Measurements from ENCODE around the gene RNF141.

The RNF141 gene

DNA sequence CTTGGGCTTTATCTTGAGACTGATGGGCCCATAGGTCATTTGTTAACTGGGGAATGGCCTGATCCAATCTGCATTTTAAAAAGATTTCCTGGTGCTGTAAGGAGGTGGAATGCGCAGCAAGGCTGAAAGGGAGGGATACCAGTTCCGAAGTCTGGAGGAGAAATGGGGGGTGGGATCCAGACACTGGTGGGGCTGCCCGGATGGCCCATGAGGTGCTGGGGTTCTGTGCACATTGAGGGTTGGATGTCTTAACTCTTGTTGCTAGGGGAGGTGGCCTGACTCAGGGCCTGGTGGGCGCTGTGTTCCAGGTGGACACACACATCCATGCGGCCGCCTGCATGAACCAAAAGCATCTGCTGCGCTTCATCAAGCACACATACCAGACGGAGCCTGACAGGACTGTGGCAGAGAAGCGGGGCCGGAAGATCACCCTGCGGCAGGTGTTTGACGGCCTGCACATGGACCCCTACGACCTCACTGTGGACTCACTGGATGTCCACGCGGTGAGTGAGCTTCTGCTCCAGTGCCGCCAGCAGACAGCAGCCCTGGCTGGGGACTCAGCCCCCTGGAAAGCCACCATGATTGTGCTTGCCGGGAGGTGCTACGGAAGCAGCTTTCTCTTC is 47.8 kb downstream of the RNF141 start:
- Histone ChIP-seq H3K23ac (ENCODE audit: low read length in 2 of 2) (peak overlapping the region in 1 of 2 experiments; percentile 46), H3K36me3 (ENCODE audit: control insufficient read depth in 1 of 2, insufficient read depth in 2 of 2, low read depth in 1 of 2, low read length in 2 of 2) (peaks cover 55 to 73% of the 10 kb centered on the region in 2 experiments), H3K18ac (ENCODE audit: low read depth in 1 of 2, low read length in 2 of 2) (peak overlapping the region in 1 of 2 experiments; percentile 64), H3K4me1 (ENCODE audit: control insufficient read depth, insufficient read depth, low read depth, low read length) (peaks cover 23% of the 10 kb centered on the region), H2BK5ac (ENCODE audit: low read depth, low read length, poor library complexity, severe bottlenecking) (no peak overlapping the region), H2AFZ (ENCODE audit: low read depth, low read length) (no peak overlapping the region), H3K14ac (ENCODE audit: low read length in 2 of 2) (no peak overlapping the region), H4K8ac (ENCODE audit: low read length) (no peak overlapping the region), H3K4me3 (ENCODE audit: insufficient read depth in 1 of 2, low read depth in 1 of 2, low read length in 2 of 2) (no peak overlapping the region), H4K91ac (ENCODE audit: low read length) (peak overlapping the region; percentile 23), H3K9ac (ENCODE audit: low read length) (no peak overlapping the region), H2BK15ac (ENCODE audit: low read depth, poor library complexity, severe bottlenecking) (no peak overlapping the region), H3K27ac (ENCODE audit: low read length, poor library complexity, severe bottlenecking) (no peak overlapping the region), H2BK12ac (ENCODE audit: low read length in 2 of 2) (peak overlapping the region in 1 of 2 experiments; percentile 21), H2AK5ac (ENCODE audit: low read length, severe bottlenecking) (no peak overlapping the region), H3K9me3 (ENCODE audit: control insufficient read depth, low read length) (no peaks in the 10 kb centered on the region), H3K4ac (ENCODE audit: low read depth in 1 of 2, low read length in 2 of 2) (no peak overlapping the region), H3K79me1 (replicated peaks; ENCODE audit: low read length, poor library complexity, severe bottlenecking) (peaks cover 23% of the 10 kb centered on the region), H3K4me2 (ENCODE audit: low read length, poor library complexity, severe bottlenecking) (no peak overlapping the region), H2BK120ac (ENCODE audit: low read depth, low read length) (no peak overlapping the region), H3K27me3 (ENCODE audit: control insufficient read depth in 1 of 2, insufficient read depth in 1 of 2, low read length in 2 of 2) (no peaks in the 10 kb centered on the region)
- WGBS = 94% methylated on average over 18 of the region's 18 CpGs
- DNase-seq = no peak

DNA sequence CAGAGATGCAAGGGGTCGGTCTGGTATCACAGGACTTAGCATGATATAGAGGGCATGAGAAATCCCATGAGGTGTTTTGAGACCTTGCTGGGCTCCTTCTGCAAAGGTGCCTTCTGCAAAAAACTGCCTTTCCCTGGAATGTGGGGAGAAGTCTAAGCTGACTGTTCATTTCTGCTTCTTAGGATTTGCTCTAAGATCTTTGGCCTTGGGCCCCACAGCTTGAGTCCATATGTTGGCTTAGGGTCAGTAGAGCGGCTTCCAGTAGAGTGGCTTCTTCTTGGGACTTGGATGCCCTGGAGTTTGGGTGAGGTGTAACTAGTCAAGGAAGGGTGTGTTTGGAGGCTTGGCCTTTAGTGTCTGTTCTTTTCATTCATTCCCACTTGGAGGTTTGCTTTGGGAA is 48.9 kb downstream of the RNF141 start:
- H3K18ac ChIP-seq (ENCODE audit: low read depth in 1 of 2, low read length in 2 of 2) = peak overlapping the region in 1 of 2 experiments; percentile 29
- no peak overlapping the region for H2BK12ac ChIP-seq (ENCODE audit: low read length in 2 of 2)
- no peaks in the 10 kb centered on the region for H3K27me3 ChIP-seq (ENCODE audit: control insufficient read depth in 1 of 2, insufficient read depth in 1 of 2, low read length in 2 of 2)
- H3K9me3 ChIP-seq (ENCODE audit: control insufficient read depth, low read length) = no peaks in the 10 kb centered on the region
- peak overlapping the region; percentile 41 for H2AK5ac ChIP-seq (ENCODE audit: low read length, severe bottlenecking)
- no peak overlapping the region for H4K91ac ChIP-seq (ENCODE audit: low read length)
- peaks cover 48 to 73% of the 10 kb centered on the region in 2 experiments for H3K36me3 ChIP-seq (ENCODE audit: control insufficient read depth in 1 of 2, insufficient read depth in 2 of 2, low read depth in 1 of 2, low read length in 2 of 2)
- H2AFZ ChIP-seq (ENCODE audit: low read depth, low read length) = no peak overlapping the region
- H2BK15ac ChIP-seq (ENCODE audit: low read depth, poor library complexity, severe bottlenecking) = no peak overlapping the region
- H4K8ac ChIP-seq (ENCODE audit: low read length) = no peak overlapping the region
- H3K4me3 ChIP-seq (ENCODE audit: insufficient read depth in 1 of 2, low read depth in 1 of 2, low read length in 2 of 2) = no peak overlapping the region
- WGBS = 98% methylated on average over 2 of the region's 2 CpGs
- H2BK120ac ChIP-seq (ENCODE audit: low read depth, low read length) = no peak overlapping the region
- peaks cover 23% of the 10 kb centered on the region for H3K79me1 ChIP-seq (replicated peaks; ENCODE audit: low read length, poor library complexity, severe bottlenecking)
- H3K23ac ChIP-seq (ENCODE audit: low read length in 2 of 2) = no peak overlapping the region
- H3K27ac ChIP-seq (ENCODE audit: low read length, poor library complexity, severe bottlenecking) = no peak overlapping the region
- no peak overlapping the region for H3K4me2 ChIP-seq (ENCODE audit: low read length, poor library complexity, severe bottlenecking)
- no peak for DNase-seq
- H3K14ac ChIP-seq (ENCODE audit: low read length in 2 of 2) = no peak overlapping the region
- no peak overlapping the region for H2BK5ac ChIP-seq (ENCODE audit: low read depth, low read length, poor library complexity, severe bottlenecking)
- H3K4me1 ChIP-seq (ENCODE audit: control insufficient read depth, insufficient read depth, low read depth, low read length) = peaks cover 27% of the 10 kb centered on the region
- no peak overlapping the region for H3K4ac ChIP-seq (ENCODE audit: low read depth in 1 of 2, low read length in 2 of 2)
- H3K9ac ChIP-seq (ENCODE audit: low read length) = no peak overlapping the region

DNA sequence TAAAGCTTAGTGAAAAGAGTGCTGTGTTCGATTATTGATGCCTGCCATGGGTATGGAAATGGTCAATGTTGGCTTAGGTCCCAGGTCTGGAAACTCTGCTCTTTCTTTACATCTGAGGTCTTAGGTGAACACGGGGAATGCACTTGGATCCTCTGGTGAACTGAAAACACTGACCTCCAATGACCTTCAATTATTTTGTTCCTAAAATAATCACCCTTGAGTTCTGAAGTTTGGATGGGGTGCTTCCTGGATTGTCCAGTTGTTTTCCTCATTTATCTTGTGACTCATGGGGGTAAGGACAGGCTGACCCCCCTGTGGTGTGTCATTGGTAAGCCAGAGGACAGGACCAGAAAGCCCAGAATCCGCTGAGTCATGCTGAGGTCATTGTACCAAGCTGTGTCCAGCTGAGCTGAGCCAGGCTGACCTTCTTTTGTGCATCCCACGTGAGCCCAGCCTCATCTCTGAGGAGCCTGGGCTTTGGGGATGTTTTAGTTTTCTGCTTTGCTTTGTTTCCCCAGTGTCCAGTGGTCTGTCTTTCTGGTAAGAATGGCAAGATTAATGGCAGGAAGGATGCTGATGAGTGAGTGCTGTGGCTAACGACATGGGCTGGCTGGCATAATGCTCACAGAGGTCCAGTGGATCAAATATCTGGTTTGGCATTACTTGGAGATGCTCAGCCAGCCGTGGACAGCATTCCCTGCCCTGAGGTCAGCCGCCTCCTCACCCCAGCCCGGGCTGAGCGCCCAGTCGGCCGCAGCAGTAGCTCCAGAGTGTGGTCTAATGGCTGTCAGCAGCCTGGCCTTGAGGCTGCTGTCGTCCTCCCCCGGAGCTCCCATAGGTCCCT is 50.4 kb downstream of the RNF141 start:
- Histone ChIP-seq H3K4ac (ENCODE audit: low read depth in 1 of 2, low read length in 2 of 2) (peak overlapping the region in 1 of 2 experiments; percentile 83), H3K9me3 (ENCODE audit: control insufficient read depth, low read length) (no peaks in the 10 kb centered on the region), H3K4me2 (ENCODE audit: low read length, poor library complexity, severe bottlenecking) (peak overlapping the region; percentile 24), H3K36me3 (ENCODE audit: control insufficient read depth in 1 of 2, insufficient read depth in 2 of 2, low read depth in 1 of 2, low read length in 2 of 2) (peaks cover 47 to 73% of the 10 kb centered on the region in 2 experiments), H3K23ac (ENCODE audit: low read length in 2 of 2) (peak overlapping the region in 1 of 2 experiments; percentile 70), H2BK120ac (ENCODE audit: low read depth, low read length) (peak overlapping the region; percentile 55), H3K9ac (ENCODE audit: low read length) (peak overlapping the region; percentile 50), H3K79me1 (replicated peaks; ENCODE audit: low read length, poor library complexity, severe bottlenecking) (peaks cover 30% of the 10 kb centered on the region), H2BK12ac (ENCODE audit: low read length in 2 of 2) (peak overlapping the region; percentile 85 to 96), H2AK5ac (ENCODE audit: low read length, severe bottlenecking) (peak overlapping the region; percentile 78), H3K4me3 (ENCODE audit: insufficient read depth in 1 of 2, low read depth in 1 of 2, low read length in 2 of 2) (no peak overlapping the region), H3K14ac (ENCODE audit: low read length in 2 of 2) (peak overlapping the region in 1 of 2 experiments; percentile 53), H3K4me1 (ENCODE audit: control insufficient read depth, insufficient read depth, low read depth, low read length) (peaks cover 28% of the 10 kb centered on the region), H4K91ac (ENCODE audit: low read length) (peak overlapping the region; percentile 20), H4K8ac (ENCODE audit: low read length) (peak overlapping the region; percentile 33), H2BK15ac (ENCODE audit: low read depth, poor library complexity, severe bottlenecking) (peak overlapping the region; percentile 80), H3K18ac (ENCODE audit: low read depth in 1 of 2, low read length in 2 of 2) (peak overlapping the region; percentile 60 to 98), H2BK5ac (ENCODE audit: low read depth, low read length, poor library complexity, severe bottlenecking) (peak overlapping the region; percentile 35), H3K27ac (ENCODE audit: low read length, poor library complexity, severe bottlenecking) (peak overlapping the region; percentile 91), H3K27me3 (ENCODE audit: control insufficient read depth in 1 of 2, insufficient read depth in 1 of 2, low read length in 2 of 2) (no peaks in the 10 kb centered on the region), H2AFZ (ENCODE audit: low read depth, low read length) (peak overlapping the region; percentile 36)
- WGBS = 13% methylated on average over 12 of the region's 13 CpGs
- DNase-seq = peak; percentile 99

DNA sequence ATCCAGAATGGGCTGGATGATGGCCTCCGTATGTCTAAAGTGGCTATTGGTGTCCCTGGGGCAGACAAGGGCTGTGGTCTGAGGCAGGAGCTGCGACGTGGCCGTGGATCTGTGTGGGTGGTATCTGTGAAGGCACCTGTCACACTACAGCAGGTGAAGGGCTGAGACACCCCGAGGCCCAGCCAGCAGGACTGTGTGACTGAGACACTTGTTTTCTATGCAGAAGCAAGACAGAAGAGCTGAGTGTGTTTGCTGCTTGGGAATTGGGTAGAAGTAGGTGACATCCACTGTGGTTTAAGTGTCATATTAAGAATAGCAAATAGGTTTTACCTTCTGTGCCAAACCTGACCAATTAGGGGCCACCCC is 51.0 kb downstream of the RNF141 start:
- Histone ChIP-seq H3K4me3 (ENCODE audit: insufficient read depth in 1 of 2, low read depth in 1 of 2, low read length in 2 of 2) (no peak overlapping the region), H2BK12ac (ENCODE audit: low read length in 2 of 2) (peak overlapping the region; percentile 96 to 97), H3K36me3 (ENCODE audit: control insufficient read depth in 1 of 2, insufficient read depth in 2 of 2, low read depth in 1 of 2, low read length in 2 of 2) (peaks cover 47 to 73% of the 10 kb centered on the region in 2 experiments), H3K27ac (ENCODE audit: low read length, poor library complexity, severe bottlenecking) (peak overlapping the region; percentile 91), H3K23ac (ENCODE audit: low read length in 2 of 2) (no peak overlapping the region), H2BK120ac (ENCODE audit: low read depth, low read length) (no peak overlapping the region), H3K9me3 (ENCODE audit: control insufficient read depth, low read length) (no peaks in the 10 kb centered on the region), H3K18ac (ENCODE audit: low read depth in 1 of 2, low read length in 2 of 2) (peak overlapping the region; percentile 74 to 98), H3K14ac (ENCODE audit: low read length in 2 of 2) (peak overlapping the region in 1 of 2 experiments; percentile 68), H2BK5ac (ENCODE audit: low read depth, low read length, poor library complexity, severe bottlenecking) (no peak overlapping the region), H3K4me2 (ENCODE audit: low read length, poor library complexity, severe bottlenecking) (no peak overlapping the region), H3K4me1 (ENCODE audit: control insufficient read depth, insufficient read depth, low read depth, low read length) (peaks cover 28% of the 10 kb centered on the region), H3K27me3 (ENCODE audit: control insufficient read depth in 1 of 2, insufficient read depth in 1 of 2, low read length in 2 of 2) (no peaks in the 10 kb centered on the region), H2AFZ (ENCODE audit: low read depth, low read length) (no peak overlapping the region), H2BK15ac (ENCODE audit: low read depth, poor library complexity, severe bottlenecking) (peak overlapping the region; percentile 79), H3K4ac (ENCODE audit: low read depth in 1 of 2, low read length in 2 of 2) (peak overlapping the region; percentile 71 to 83), H2AK5ac (ENCODE audit: low read length, severe bottlenecking) (peak overlapping the region; percentile 78), H4K91ac (ENCODE audit: low read length) (peak overlapping the region; percentile 97), H3K79me1 (replicated peaks; ENCODE audit: low read length, poor library complexity, severe bottlenecking) (peaks cover 30% of the 10 kb centered on the region), H3K9ac (ENCODE audit: low read length) (peak overlapping the region; percentile 2), H4K8ac (ENCODE audit: low read length) (peak overlapping the region; percentile 75)
- WGBS = 94% methylated on average over 5 of the region's 5 CpGs
- DNase-seq = no peak

All from mesenchymal stem cell (in vitro differentiated cells and primary cell).